GM19351 (cell line): ENCODE measurements around the gene RBKS.

Source experiments
- ATAC-seq: cut with Tn5 transposase; IDR thresholded peaks from one replicate; pipeline ENCODE4 v1.9.1; 2021; ENCODE audit warnings: mild to moderate bottlenecking, moderate library complexity; ENCODE audit not compliant: unreplicated experiment

Gene RBKS

GRCh38 chr2:27838502-27838901 lies 51.7 kb downstream of the RBKS start:
- ATAC-seq: no peak

- no peak for ATAC-seq
Measured at GRCh38 chr2:27833931-27834330, 56.3 kb downstream of the RBKS start.

- no peak for ATAC-seq
Measured at GRCh38 chr2:27832396-27832795, 57.8 kb downstream of the RBKS start.

- no peak for ATAC-seq
Measured at GRCh38 chr2:27831279-27832050, 58.7 kb downstream of the RBKS start.

GRCh38 chr2:27830656-27831055 lies 59.5 kb downstream of the RBKS start:
- ATAC-seq: no peak

DNA sequence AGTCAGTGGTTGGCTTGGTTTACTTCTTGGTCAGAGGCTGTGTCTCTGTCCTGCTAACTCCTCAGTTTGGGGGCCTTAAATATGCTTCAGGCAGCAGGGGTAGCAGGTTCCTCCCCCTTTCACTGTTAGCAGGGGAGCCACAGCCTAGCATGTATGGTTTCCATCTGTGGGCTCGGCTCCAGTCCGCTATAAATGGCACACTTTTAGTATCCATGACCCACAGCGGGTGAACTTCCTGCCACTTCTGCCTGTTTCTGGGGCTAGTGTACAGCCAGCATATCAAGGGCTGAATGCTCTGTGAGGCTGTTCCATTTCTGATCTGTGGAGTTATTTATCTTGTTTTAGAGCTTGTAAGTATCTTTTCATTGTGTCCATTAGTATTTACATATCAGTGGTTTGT lies 60.4 kb downstream of the RBKS start:
- no peak for ATAC-seq

DNA sequence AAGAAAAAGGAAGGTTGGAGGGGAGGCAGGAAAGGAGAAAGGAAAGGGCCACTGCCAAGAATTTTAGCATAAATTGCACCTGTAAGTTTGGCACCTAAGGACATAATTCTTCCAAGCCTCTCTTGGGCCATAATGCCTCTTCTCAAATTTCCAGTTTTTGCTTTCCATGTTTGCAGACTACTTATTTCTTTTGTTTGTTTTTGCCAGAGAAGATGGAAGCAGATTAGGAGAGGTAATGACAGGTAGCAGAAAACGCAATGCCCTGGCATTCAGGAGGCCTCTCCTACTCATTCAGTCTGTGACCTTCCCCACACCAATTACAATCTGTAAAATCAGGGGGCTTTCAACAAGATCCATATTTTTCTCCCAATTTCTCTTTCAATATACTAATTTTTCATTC lies 61.9 kb downstream of the RBKS start:
- no peak for ATAC-seq

DNA sequence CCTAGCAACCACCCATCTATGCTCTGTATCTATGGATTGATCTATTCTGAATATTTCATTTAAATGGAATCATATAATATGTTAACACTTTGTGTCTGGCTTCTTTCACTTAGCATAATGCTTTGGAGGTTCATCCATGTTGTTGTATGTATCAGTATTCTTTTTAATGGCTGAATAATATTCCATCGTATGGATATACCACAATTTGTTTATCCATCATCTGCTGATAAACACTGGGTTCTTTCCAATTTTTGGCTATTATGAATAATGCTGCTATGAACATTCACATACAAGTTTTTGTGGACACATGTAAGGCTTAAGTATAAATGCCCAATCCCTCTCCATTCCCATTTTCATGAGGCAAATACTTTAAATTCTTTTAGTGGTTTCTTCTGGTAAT lies 65.8 kb downstream of the RBKS start:
- ATAC-seq: no peak

- no peak for ATAC-seq
Measured at GRCh38 chr2:27823569-27823968, 66.6 kb downstream of the RBKS start.

- ATAC-seq: no peak
Measured at GRCh38 chr2:27823135-27823534, 67.1 kb downstream of the RBKS start.

DNA sequence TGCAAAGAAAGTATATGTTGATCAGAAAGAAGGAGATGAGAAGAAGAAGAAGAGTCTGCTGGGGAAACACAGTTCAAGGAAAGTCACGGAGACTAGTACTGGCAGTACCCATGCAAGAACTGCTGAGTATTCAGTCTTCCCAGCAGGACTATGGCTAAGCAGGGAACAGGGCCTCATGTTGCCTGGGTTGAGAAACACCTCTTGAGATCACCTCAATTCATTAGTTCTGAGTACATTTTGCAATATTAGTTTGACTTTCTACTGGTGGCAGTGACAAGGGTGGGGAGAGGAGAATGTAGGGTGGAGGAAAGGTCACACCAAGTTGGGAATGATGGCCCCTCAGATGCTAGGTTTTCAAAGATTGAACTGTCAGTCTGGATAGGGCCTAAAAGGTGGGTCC lies 68.1 kb downstream of the RBKS start:
- no peak for ATAC-seq

DNA sequence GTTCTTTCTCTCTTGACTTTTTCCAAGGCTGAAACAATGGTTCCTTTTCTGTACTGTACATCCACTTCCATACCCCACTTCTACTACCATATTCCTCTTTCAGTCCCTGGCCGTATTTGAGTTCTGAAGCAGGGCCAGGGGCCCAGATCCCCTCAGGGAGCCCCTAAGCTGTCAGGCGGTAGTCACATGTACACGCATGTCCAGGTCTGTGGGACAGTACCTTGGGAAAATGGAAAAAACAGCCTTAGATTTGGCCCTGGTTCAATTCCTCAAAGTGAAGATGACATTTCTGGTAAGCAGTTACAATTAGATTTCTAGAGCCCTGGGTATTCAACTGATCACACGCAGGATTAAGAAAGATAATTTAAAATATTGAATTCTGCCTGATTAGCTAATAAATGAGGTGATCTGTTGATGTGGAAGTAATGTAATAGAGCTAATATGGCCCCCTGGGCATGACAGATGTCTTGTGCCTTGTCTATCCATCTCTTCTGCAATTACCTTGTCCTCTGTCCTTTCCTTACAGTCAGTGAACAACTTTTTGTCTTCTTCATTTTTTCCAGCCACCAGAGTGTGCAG lies 74.2 kb downstream of the RBKS start:
- no peak for ATAC-seq

DNA sequence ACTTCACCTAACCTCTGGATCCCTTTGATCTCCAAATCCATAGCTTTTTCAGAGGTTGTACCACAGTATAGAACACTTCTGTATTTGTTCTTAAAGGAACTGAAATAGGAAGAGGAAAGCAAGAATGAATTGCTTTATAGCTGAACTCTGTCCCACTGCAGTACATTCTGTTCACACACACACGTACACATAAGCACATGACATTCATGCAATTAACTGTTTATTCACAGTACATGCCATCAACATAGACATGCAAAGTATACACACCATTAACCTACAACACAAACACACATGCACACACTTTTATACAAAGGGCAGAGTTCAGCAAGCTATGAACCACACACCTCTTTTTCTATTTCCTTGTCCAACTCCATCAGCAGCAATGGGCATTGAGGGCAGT lies 75.4 kb downstream of the RBKS start:
- ATAC-seq: no peak

GRCh38 chr2:27811768-27812167 lies 78.4 kb downstream of the RBKS start:
- ATAC-seq: no peak

DNA sequence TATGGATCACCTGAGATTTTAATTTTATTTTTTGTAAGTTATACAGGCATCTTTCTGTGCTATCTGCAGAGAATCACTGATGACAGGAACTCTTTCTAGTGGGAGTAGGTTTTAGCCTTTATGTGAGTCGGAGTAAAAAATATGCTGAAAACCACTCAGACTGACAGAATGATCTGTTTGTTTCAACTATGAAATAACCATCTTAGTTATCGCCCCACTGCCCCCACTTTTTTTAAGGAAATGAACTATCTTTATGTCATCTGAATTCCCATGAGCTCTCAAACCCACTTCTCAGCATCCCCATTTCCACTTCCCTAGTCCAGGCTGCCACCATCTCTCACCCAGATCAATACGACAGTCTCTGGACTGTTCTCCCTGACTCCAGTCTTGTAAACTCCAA lies 79.7 kb downstream of the RBKS start:
- no peak for ATAC-seq

- no peak for ATAC-seq
Measured at GRCh38 chr2:27809761-27810241, 80.4 kb downstream of the RBKS start.

- ATAC-seq: no peak
Measured at GRCh38 chr2:27808984-27809383, 81.2 kb downstream of the RBKS start.

DNA sequence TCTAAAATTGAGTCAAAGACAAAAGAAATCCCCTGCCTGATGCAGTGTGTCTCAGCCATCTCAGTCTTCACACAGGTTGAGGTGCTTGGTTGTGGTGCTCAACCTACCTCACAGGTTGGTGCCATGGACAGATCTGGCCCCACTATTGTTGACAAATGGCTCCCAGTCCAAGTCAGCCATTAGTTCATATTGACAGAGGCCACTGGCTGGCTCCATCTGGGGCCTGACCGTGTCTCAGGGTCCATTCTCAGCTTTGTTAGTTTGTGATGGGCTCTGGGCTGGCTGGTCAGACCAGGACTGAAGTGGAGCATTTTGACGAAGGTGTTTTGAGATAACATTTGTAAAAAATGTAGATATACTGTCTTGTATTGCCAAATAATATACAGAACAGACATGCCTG lies 81.8 kb downstream of the RBKS start:
- ATAC-seq: no peak

- ATAC-seq: no peak
Measured at GRCh38 chr2:27807476-27807875, 82.7 kb downstream of the RBKS start.

DNA sequence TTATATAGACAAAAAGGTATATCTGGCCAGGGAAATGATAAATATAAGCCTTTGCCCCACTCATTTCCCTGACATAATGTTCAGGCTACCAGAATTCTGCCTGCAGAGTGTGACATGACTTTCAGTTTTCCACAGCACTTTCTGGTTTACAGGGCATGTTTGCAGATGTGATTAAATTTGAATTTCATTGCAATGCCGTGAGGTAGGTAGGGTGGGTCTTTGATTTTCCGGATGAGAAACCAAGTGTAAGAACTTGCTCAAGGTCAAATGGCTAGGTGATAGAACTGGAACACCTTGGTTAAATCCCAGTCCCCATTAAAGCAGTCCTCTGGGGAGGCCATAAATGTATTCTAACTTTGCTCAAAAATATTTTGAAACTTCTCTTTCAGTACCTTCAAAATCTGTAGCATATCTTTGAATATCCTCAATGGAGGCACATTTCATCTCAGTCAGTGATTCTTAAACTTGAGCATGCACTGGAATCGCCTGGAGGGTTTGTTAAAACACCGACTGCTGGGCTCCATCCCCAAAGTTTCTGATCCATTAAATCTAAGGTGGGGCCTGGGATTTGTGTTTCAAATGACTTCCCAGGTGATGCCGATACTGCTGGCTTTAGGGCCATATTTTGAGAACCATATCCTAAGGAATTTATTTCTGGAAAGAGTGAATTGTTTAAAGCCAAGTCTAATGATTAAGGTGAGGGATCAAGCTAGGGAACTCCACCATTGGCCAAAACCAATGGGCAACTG lies 83.7 kb downstream of the RBKS start:
- ATAC-seq: no peak

- ATAC-seq: no peak
Measured at GRCh38 chr2:27805180-27805579, 85.0 kb downstream of the RBKS start.

DNA sequence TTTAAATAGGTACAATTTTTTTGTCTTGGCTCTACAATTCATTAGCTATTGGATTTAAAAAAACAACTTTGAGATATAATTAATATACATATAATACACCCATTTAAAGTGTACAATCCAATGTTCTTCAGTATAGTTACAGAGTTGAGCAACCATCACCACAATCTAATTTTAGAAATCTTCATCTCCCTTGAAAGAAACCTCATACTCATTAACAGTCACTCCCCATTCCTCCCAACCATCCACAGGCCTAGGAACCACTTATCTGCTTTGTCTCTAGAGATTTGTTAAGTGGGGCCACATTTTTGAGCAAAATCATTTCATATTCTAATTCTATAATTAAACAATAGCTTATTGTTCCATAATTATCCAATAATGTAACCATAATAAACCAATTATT lies 86.0 kb downstream of the RBKS start:
- no peak for ATAC-seq
